ENCODE results near the gene BTBD9.

DNA sequence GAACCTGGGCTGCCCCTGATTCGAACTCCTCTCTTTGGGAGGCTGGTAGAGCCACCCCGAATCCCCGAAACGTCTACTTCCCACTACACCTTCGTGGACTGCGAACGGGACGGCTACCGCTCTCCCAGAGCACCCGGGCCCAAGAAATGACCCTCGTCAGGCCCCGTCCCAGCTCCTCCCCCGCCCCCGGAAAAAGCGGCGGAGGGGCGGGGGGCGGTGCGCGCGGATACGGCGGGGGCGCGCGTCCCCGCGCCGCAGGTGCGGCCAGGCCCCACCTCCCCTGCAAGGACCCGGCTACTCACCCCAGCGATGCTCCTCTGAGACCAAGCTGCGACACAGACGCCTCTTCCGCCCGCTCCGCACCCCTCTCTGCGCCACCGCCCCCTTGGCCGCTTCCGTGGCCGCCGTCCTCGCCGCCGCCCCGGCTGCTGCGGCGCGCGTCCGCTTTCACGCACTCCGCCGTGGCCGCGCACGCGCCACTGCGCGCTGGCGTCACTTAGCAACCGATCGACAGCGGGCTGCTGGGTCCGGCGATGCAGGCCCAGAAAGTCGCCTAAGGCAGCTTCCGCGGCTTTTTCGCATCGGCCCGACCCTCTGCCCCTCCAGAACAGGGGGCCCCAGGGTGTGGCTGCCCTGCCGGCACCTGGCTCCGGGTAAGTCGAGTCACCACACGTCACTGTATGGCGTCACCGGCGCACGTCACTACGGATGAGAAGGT lies at the start of gene BTBD9:
- TF ChIP-seq CTCF (IDR thresholded peaks at IDR 0.05) (peak in 1 of 5 experiments; percentile 5), EP300 (IDR thresholded peaks at IDR 0.05; ENCODE audit: low read depth) (no peak), POLR2A (IDR thresholded peaks at IDR 0.05) (peak; percentile 69), POLR2AphosphoS5 (IDR thresholded peaks at IDR 0.05) (peak; percentile 48 to 61 (median 55))

All from transverse colon (tissue), 4 donors.